Fibroblast of lung (primary cell): ENCODE data around the gene CCP110.

Source experiments
- CTCF ChIP-seq, 2 donors: IDR thresholded peaks in 1 of 2; conservative IDR thresholded peaks in 1 of 2; 1 replicate in 1 of 2; 2 replicates in 1 of 2; pipeline ENCODE4 v1.5.1; 2011 to 2012; ENCODE audit warnings: low read length in 2 of 2, control low read depth in 1 of 2, inconsistent platforms in 1 of 2, low read depth in 1 of 2, mild to moderate bottlenecking in 1 of 2
- EZH2 ChIP-seq: IDR thresholded peaks from 2 replicates; pipeline ENCODE4 v1.5.1; 2012; ENCODE audit warnings: low read length, control low read depth, mild to moderate bottlenecking; ENCODE audit errors: missing control alignments

GRCh38 chr16:19528666-19529065 is 4.9 kb downstream of the CCP110 start:
- TF ChIP-seq CTCF (conservative IDR thresholded peaks at IDR 0.05 in 1 of 2, IDR thresholded peaks at IDR 0.05 in 1 of 2; ENCODE audit: low read depth in 1 of 2, low read length in 2 of 2) (no peak), EZH2 (no peak)
